IPS-18a (cell line): ENCODE results near the gene CCDC8.
"Not testable (repeated sequence)": the region's sequence is repeated elsewhere in the genome, so short reads cannot be mapped to it uniquely, and the experiment has no call there.

ENCODE experiments used
- H3K27ac ChIP-seq: one replicate; pipeline ENCODE4 v1.5.1; 2013; ENCODE audit warnings: low read length
- H3K27me3 ChIP-seq: one replicate; pipeline ENCODE4 v1.6.1; 2013; ENCODE audit warnings: mild to moderate bottlenecking, low read length; ENCODE audit not compliant: control insufficient read depth, insufficient read depth
- H3K36me3 ChIP-seq: one replicate; pipeline ENCODE4 v1.6.1; 2013; ENCODE audit warnings: low read depth, low read length; ENCODE audit not compliant: control insufficient read depth
- H3K4me1 ChIP-seq: one replicate; pipeline ENCODE4 v1.6.1; 2013; ENCODE audit warnings: low read depth, low read length; ENCODE audit not compliant: control insufficient read depth
- H3K4me3 ChIP-seq: one replicate; pipeline ENCODE4 v1.5.1; 2013; ENCODE audit warnings: low read length
- H3K9ac ChIP-seq: one replicate; pipeline ENCODE4 v1.6.1; 2013; ENCODE audit warnings: mild to moderate bottlenecking, low read length, moderate library complexity
- H3K9me3 ChIP-seq: one replicate; pipeline ENCODE4 v1.6.1; 2013; ENCODE audit warnings: low read depth, low read length; ENCODE audit not compliant: control insufficient read depth

Gene CCDC8

DNA sequence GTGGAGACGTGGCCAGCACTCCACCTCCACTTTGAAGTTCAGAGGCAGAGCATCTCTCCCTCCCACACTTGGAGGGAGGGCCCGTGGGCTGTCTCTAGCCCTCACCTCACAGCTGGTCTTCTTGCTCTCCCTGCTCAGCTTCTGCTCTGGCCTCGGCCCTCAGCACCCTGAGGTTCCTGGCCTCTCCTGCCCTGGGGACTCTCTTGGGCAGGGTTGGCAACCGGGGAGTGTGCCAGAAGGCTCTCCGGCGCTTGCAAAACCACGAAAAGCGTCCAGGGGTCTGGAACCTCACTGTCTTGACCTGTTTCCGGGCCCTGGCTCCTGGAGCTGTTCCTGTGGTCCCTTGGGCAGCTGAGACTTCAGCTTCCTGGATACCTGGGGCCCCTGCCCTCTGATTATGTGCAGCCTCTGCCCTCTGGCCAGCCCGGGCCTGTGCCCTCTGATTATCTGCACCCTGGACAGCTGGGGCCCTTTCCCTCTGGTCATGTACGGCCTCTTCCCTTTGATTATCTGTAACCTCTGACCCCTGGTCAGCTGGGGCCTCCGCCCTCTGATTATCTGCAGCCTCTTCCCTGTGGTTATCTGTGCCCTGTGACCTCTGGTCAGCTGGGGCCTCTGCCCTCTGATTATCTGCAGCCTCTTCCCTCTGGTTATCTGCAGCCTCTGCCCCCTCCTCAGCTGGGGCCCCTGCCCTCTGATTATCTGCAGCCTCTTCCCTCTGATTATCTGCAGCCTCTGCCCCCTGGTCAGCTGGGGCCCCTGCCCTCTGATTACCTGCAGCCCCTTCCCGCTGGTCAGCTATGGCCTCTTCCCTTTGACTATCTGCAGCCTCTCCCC lies 2.1 kb downstream of the CCDC8 start:
- Histone ChIP-seq H3K27me3 (peaks cover 59% of the 10 kb centered on the region), H3K36me3 (no peaks in the 10 kb centered on the region), H3K9ac (no peak overlapping the region), H3K9me3 (no peaks in the 10 kb centered on the region), H3K4me3 (peak overlapping the region; percentile 80), H3K27ac (no peak overlapping the region), H3K4me1 (peaks cover 12% of the 10 kb centered on the region)

DNA sequence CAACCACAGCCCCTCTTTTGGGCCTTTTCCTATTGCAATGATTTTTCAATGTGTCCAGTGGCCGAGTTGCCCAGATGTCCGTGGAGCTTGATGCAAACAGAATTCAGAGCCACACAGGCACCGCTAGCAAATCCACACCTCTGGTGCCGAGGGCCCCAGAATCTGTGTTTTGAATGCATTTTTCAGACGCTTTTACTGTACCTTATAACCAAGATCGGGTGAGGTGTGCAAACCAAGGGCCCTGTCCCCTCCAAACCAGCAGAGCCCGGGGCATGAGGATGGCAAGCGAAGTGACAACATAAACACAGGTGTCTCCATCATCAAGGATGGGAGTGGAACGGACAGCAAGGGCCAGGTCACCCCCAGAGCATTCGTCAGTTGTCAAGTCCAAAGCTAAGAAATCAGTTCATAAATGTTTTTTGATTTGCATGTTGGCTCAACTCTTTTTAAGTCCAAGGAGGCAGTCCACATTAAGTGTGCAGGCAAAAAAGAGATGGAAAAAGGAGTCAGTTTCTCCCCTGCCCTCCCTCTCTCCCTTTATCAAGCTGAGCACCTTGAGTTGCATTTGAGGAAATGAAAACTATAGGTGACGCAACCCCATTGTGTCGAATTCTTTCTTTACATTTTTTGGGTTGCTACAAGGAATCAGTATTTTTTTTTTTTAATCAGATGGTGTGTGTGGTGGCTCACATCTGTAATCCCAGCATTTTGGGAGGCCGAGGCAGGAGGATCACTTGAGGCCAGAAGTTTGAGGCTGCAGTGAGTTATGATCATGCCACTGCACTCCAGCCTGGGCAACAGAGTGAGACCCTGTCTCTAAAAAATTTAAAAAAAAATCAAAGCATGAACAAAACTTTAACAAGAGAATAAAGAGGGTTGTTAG lies 2.9 kb downstream of the CCDC8 start:
- H3K4me1 ChIP-seq: peaks cover 8% of the 10 kb centered on the region
- peaks cover 66% of the 10 kb centered on the region for H3K27me3 ChIP-seq

DNA sequence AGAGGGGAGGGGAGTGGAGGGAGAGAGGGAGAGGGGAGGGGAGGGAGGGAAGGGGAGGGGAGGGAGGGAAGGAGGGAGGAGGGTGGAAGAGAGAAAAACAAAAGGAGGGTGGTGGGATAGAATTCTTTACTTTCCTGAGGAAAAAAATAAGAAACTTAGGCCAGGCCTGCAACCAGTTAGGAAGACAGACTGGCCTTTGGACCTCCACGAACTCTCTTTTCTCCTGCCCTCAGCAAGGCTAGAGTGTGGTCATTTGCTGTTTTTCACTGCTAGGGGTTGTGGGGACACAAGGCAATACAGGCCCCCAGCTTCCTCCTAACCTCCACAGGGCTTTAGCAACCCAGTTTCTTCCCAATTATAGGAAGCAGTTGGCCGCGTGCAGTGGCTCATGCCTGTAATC lies 4.2 kb downstream of the CCDC8 start:
- Histone ChIP-seq H3K4me1 (peaks cover 14% of the 10 kb centered on the region), H3K27ac (no peak overlapping the region), H3K9me3 (no peaks in the 10 kb centered on the region), H3K4me3 (no peak overlapping the region), H3K27me3 (peaks cover 68% of the 10 kb centered on the region), H3K9ac (no peak overlapping the region), H3K36me3 (no peaks in the 10 kb centered on the region)

More for the DNA sequence above, 2.9 kb downstream of the CCDC8 start:
- H3K4me3 ChIP-seq: no peak overlapping the region
- H3K36me3 ChIP-seq: no peaks in the 10 kb centered on the region
- no peak overlapping the region for H3K27ac ChIP-seq
- H3K9me3 ChIP-seq: no peaks in the 10 kb centered on the region
- no peak overlapping the region for H3K9ac ChIP-seq

DNA sequence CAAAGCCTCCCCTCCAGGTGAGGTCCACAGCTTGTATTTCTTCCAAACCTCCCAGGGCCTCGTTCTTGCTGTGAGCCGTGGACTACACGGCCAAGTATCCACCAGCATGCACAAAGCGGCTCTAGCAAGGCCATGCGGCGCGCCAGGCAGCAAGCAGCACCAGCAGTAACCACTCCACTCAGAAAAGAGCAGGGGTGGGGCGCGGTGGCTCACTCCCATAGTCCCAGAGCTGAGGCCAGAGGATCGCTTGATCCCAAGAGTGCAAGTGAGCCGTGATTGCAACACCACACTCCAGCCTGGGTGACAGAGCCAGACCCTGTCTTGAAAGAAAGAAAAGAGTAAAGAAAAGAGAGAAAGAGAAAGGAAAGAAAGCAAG lies 4.7 kb downstream of the CCDC8 start:
- Histone ChIP-seq H3K4me1 (peaks cover 12% of the 10 kb centered on the region), H3K27ac (no peak overlapping the region), H3K27me3 (peaks cover 71% of the 10 kb centered on the region), H3K9ac (peak overlapping the region; percentile 24), H3K9me3 (no peaks in the 10 kb centered on the region), H3K4me3 (peak overlapping the region; percentile 57), H3K36me3 (no peaks in the 10 kb centered on the region)

DNA sequence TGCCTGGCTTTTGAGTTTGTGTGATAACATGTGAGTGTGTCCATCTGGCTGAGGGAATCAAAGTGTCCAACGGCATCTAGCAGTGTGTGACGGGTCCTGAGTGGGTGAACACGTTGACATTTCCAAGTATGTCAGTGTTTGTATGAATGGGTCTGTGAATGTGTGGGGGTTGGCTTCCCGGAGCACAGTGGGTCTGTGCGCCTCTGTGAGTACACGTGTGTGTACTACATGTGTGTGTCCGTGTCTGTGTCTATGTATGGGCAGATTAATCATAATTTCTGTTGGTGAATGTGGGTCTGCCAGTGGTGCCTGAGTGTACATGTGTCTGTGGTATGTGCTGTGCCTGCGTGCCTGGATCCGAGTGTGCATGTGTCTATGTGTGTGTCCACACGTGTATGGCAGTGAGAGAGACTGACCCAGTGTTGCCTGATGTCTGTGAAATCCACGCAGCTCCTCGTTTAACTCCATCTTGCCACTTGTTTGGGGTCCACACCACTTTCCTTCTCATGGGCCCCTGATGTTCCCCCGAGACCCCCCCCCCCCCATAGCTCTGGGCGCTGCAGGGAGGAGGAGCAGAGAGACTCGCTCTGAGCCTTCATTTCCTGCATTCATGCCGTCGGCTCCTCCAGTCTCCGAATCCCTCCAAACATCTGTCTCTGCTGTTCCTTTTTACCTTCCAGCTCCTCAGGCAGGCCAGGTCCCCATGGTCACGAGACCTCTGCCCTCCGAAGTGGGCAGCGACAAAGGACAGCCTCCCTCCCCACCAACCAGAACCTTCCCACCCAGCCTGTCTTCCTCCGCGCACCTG lies 5.3 kb downstream of the CCDC8 start:
- Histone ChIP-seq H3K9ac (peak overlapping the region; percentile 24), H3K9me3 (no peaks in the 10 kb centered on the region), H3K27ac (no peak overlapping the region), H3K27me3 (peaks cover 77% of the 10 kb centered on the region), H3K4me3 (peak overlapping the region; percentile 57), H3K4me1 (peaks cover 11% of the 10 kb centered on the region), H3K36me3 (no peaks in the 10 kb centered on the region)

DNA sequence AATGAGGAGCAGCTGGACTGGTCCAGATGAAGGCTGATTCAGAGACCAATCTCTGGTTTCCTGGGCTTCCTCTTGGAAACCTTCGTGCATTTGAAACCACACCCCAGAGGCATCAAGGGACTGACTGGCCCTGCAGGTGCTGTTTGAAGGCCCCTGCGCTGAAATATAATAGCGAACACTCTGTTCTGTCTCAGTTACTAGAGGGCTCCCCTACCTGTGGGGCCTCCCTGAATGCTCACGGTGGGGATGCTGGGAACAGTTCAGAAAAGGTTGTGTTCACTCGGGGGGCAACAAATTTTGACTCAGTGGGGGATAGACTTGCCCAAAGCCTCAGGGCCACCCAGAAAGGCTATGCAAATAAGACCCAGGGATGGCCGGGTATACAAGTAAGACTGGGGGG lies 6.4 kb downstream of the CCDC8 start:
- H3K9me3 ChIP-seq: no peaks in the 10 kb centered on the region
- H3K4me1 ChIP-seq: peaks cover 11% of the 10 kb centered on the region
- no peaks in the 10 kb centered on the region for H3K36me3 ChIP-seq
- no peak overlapping the region for H3K4me3 ChIP-seq
- H3K27ac ChIP-seq: no peak overlapping the region
- peaks cover 75% of the 10 kb centered on the region for H3K27me3 ChIP-seq
- H3K9ac ChIP-seq: no peak overlapping the region

DNA sequence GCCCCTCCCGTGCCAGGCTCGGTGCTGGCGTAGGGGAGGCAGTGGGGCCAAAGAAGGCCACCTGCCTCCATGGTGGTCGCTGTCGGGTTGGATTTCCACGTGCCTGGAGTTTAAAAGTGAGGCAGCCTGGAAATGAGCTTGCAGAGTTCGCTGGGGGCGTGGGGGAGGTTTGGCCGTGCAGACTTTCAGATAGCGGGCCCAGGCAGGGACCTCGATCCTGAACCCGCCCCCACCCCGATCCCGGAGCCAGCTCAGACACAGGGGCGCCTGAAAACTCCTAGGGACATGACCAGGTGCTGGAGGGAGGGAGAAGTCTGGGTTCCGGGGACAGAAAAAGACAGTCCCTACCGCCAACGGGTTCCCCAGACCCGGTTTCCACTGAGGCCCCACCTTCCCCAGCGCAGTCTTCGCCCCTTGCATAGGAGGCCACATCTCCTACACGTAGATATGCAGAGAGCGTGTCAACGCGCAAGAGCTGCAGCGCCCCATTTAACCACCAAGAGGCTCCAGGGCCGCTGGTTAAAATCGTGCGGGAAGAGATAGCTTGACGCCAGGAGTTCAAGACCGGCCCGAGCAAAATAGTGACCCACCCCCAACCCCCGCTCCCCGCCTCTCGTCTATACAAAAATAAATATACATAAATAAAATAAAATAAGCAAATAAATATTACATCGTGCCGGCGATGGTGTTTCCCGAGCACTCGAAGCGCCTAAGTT lies 8.5 kb downstream of the CCDC8 start:
- H3K4me1 ChIP-seq: peaks cover 11% of the 10 kb centered on the region
- no peaks in the 10 kb centered on the region for H3K36me3 ChIP-seq
- peaks cover 65% of the 10 kb centered on the region for H3K27me3 ChIP-seq
- no peak overlapping the region for H3K27ac ChIP-seq
- no peak overlapping the region for H3K9ac ChIP-seq
- peak overlapping the region; percentile 58 for H3K4me3 ChIP-seq
- no peaks in the 10 kb centered on the region for H3K9me3 ChIP-seq

DNA sequence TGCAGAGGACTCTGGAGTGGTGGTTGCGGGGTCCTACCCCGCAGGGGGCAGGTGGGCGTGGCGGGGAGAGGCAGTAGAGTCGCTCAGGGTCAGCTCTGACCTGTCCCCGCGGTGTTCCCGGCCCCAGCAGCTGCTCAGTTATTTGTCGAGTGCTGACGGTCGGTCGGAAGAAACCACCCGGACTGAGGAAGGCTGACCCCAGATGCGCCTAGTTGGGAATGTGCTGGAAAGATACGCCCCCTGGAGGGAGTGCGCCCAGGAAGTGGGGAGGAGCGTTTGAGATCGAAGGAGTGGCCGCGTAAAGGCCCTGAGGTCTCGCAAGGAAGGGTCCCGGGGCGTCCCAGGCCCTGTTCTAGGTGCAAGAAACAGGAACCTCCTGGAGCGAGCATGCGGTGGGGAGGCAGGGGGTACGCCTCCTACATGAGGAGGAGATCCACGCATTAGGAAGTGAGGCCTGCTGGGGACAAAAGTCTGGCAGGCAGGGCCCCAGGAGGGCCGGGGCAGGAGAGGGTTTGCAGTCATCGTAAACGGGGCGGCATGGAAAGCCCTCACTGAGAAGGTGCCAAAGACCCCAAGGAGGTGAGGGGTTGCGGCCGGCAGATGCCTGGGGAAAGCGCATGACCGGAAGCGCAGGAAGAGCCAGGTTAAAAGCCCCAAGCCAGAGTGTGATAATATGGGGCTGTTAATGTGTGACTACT lies 9.2 kb downstream of the CCDC8 start:
- Histone ChIP-seq H3K27me3 (peaks cover 65% of the 10 kb centered on the region), H3K36me3 (no peaks in the 10 kb centered on the region), H3K9me3 (no peaks in the 10 kb centered on the region), H3K4me1 (peaks cover 11% of the 10 kb centered on the region), H3K4me3 (peak overlapping the region; percentile 58), H3K9ac (no peak overlapping the region), H3K27ac (no peak overlapping the region)

DNA sequence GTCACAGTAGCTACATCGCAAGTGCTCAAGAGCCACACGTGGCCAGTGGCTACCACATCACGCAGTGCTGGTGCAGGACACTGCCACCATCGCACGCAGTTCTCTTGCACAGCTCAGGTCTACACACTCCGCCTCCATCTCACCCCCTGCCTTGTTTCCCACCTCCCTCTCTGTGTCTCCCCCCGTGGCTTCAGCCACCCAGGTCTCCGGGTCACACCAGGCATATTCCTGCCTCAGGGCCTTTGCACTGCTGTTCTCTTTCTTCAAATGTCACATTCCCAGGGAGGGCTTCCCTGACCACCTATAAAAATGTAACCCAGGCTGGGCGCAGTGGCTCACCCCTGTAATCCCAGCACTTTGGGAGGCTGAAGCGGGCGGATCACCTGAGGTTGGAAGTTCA lies 10.6 kb downstream of the CCDC8 start:
- no peak overlapping the region for H3K4me3 ChIP-seq

DNA sequence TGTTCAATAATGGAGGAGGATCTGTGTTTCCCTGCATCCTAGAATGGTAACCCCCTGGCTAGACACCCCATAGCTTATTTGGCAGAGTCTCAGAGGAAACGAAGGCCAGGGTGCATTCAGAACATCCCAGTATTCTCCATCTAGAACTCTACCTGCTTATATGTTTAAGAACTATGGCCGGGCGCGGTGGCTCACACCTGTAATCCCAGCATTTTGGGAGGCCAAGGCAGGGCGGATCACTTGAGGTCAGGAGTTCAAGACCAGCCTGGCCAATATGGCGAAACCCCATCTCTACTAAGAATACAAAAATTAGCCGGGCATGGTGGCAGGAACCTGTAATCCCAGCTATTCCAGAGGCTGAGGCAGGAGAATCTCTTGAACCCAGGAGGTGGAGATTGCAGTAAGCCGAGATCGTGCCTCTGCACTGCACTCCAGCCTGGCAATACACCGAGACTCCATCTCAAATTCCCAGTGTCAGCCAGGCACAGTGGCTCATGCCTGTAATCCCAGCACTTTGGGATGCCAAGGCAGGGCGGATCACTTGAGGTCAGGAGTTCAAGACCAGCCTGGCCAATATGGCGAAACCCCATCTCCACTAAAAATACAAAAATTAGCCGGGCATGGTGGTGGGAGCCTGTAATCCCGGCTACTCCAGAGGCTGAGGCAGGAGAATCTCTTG lies 15.4 kb downstream of the CCDC8 start:
- H3K4me1 ChIP-seq, H3K9ac ChIP-seq, H3K27ac ChIP-seq, H3K9me3 ChIP-seq, H3K4me3 ChIP-seq, H3K27me3 ChIP-seq, H3K36me3 ChIP-seq: not testable (repeated sequence)

More for the DNA sequence above, 10.6 kb downstream of the CCDC8 start:
- Histone ChIP-seq H3K4me1 (peaks cover 11% of the 10 kb centered on the region), H3K9ac (no peak overlapping the region), H3K9me3 (no peaks in the 10 kb centered on the region), H3K36me3 (no peaks in the 10 kb centered on the region), H3K27ac (no peak overlapping the region), H3K27me3 (peaks cover 54% of the 10 kb centered on the region)
